GM18526 (cell line): ENCODE data around the gene SMOC2.

Experiments
- POLR2A ChIP-seq: IDR thresholded peaks from 3 replicates; pipeline ENCODE4 v1.6.1; 2011; ENCODE audit not compliant: insufficient read length; ENCODE audit errors: extremely low read depth

SMOC2 gene

DNA sequence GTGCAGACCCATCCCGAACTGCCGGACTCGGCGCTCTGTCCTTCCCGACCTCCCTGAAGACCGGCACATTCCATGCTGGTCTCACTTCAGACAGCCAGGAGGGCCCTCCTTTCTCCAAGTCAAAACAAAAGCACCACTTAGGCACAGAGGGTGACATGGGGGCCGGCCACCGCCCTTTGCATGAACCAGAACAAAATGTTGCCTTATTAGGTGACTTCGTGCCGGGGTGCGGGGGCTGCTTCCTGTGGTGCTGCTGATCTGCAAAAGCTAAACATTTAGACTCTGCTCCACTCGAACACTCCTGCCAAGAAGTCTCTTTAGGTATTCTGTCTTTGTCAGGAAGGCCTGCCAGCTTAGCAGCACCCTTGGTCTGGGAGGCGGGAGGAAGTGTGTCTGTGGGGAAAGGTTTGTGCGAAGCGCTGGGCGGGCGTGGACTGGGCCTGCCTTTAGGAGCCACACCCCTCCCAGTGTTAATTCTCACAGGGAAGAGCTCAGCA lies 133.8 kb downstream of the SMOC2 start:
- TF ChIP-seq POLR2A: no peak

DNA sequence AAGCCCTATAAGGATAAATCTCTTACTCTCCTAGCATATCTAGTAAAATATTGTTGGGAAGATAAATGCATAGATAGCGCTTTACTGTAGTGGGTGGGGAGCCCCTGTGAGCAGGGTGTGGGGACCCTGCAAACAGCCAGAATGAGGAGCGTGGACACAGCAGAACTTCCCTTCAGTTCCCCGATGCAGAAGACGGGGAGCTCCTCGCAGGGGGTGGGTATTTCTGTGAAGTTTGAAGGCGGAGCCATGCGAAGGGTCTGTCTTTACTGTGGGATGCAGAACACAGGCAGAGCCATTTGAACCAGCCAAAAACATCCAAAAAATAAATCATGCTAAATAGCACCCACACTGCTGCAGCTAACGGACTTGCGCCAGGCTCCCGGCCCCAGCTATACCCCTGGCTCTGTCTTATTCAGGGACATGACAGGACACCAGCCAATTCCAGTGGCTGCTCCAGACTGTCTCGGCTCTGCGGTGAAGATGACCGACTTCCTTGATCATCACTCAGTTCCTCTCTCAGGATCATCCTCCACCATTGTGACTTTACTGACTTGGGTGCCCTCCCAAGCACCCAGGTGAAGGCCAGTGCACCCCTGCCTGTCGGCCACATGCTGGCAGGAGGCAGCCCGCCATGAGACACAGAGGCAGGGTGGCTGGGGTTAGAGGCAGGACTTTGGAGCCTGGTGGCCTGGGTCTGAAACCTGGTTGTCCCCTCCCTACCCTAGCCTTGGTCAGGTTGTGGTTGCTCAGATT lies 134.5 kb downstream of the SMOC2 start:
- TF ChIP-seq POLR2A: no peak

DNA sequence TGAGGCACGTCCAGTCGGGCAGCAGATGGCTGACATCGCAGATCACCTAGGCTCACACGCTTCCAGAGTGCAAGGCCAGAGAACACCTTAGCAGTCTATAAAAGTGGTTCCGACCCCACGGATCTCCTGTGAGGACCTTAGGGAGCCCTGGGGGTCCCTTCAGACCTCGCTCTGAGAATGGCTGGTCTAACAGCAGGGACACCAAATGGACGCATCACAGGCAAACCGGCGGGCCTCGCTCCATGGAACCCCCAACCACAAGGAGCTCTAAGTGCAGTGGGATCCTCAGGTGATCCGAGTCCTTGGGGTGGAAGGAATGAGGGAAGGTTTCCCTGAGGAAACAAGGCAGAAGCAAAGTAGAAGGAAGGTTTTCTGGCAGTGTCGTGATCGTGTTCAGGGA lies 135.4 kb downstream of the SMOC2 start:
- TF ChIP-seq POLR2A: no peak

GRCh38 chr6:168577496-168577895 lies 136.5 kb downstream of the SMOC2 start:
- TF ChIP-seq POLR2A: no peak

DNA sequence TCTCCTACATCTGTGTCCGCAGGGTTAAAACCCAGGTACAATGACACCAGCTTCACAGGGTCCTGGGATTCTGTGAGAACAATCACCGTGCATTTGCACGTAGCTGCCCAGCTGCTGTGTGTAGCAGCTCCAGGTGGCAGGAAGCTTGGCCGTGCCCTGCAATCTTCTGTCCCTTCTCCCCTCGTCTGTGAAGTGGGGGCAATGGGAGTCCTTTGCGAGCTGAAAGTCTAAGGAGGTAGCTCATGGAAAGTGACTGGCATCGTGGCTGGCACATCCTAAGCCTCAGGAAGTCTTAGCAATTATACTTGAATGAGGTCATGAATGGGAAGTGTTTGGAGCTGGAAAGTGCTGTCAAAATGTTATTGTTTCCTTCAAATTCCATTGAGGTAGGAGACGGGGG lies 137.1 kb downstream of the SMOC2 start:
- TF ChIP-seq POLR2A: no peak

- no peak for TF ChIP-seq POLR2A
Measured at GRCh38 chr6:168581236-168581635, 140.3 kb downstream of the SMOC2 start.

- no peak for TF ChIP-seq POLR2A
Measured at GRCh38 chr6:168581706-168582105, 140.7 kb downstream of the SMOC2 start.

DNA sequence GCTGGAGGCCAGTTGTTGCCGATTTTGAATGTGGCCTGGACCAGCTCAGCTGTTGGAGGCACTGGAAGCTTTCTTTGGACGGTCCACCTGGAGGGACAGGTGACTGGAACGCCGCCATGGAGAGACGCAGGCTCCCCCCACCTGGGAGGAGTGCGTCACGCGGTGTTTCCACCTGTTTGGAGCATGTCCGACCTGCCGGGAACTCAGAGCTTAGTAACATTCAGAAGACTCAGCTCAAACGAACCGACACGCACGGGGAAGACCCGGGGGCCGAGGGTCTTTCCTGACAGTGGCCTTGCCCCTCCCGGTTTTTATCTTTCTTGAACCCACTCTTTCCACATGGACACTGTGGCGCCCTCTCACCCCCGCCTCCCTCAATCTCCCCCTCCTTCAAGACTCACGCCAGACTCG lies 141.6 kb downstream of the SMOC2 start:
- TF ChIP-seq POLR2A: no peak

DNA sequence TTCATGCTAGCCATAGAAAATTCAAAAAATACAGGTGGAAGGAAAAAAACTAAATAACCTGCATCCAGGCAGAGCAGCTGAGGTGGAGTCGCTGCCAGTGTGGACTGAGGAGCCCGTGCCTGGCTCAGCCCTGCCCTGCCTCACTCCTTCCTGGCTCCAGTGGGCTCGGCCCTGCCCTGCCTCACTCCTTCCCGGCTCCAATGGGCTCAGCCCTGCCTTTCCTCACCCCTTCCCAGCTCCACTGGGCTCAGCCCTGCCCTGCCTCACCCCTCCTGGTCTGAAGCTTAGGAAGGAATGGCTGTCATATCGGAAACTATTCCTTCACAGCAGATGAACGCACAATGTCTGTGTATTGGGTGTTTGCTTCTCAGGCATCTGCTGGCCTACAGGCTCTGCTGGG lies 142.1 kb downstream of the SMOC2 start:
- no peak for TF ChIP-seq POLR2A

GRCh38 chr6:168583821-168584220 lies 142.8 kb downstream of the SMOC2 start:
- no peak for TF ChIP-seq POLR2A

DNA sequence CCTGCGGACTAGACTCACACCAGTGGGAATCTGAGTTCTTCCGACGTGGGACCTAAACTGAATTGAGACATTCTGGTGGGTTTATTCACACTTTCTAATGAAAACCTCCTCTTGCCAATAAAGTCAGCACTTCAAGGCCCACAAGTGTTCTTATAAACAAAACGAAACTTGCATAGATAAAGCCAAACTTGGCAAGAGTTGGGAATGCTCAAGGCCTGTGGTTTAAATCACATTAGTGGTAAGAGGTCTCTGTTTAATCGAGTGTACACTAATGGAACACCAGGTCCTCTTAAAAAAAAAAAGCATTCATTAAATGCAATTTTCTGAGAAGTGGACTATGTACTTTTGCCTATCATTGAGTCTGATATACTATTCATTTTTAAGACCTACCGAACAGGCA lies 143.3 kb downstream of the SMOC2 start:
- no peak for TF ChIP-seq POLR2A

- TF ChIP-seq POLR2A: no peak
Measured at GRCh38 chr6:168584671-168585070, 143.7 kb downstream of the SMOC2 start.

DNA sequence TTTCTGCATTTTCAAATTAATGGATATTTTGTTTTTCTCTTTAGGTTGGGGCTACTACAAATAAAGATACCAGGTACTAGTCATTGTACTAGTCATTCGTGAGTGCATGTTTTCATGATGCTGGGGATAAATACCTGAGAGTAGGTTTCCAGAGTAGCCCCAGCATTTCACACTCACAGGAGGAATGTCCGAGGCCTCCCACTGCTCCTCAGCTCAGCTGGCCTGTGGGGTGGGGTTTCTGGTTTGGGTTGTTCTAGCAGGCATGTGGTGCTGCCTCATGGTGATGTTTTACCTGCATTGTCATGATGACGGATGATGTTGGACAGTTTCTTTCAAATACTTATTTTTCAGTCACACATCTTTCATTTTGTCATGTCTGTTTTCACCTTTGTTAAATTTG lies 144.5 kb downstream of the SMOC2 start:
- no peak for TF ChIP-seq POLR2A

DNA sequence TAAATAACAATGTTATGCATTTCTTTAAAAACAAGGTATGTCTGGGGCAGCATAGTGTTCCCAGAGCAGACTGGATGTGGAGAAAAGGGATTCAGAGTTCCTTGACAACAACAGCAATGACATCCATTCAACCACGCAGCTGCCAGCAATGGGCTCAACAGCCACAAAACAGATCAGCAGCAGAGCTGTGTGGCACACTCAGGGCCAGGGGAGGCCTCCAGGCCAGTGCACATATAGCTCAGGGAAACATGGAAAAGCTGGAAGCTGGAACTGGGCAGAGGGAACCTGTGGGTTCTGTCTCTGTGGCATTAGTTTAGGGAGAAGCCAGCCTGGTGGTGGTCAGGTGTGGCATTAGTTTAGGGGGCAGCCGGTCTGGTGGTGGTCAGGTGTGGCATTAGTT lies 148.3 kb downstream of the SMOC2 start:
- TF ChIP-seq POLR2A: no peak

- no peak for TF ChIP-seq POLR2A
Measured at GRCh38 chr6:168590406-168590805, 149.4 kb downstream of the SMOC2 start.

DNA sequence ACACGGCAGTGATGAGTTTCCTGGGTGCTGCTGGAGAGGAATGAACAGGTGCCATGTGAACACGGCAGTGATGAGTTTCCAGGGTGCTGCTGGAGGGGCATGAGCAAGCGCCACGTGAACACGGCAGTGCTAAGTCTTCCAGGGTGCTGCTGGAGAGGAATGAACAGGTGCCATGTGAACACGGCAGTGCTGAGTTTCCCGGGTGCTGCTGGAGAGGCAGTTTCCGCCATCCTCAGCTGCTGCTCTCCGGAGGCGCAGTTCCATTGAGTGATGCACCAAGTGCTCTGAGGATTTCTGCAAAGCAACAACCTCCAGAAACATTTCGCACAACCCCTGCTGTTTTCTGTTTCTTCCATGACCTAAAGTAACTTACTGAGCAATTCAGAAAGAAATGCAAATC lies 155.4 kb downstream of the SMOC2 start:
- TF ChIP-seq POLR2A: no peak

DNA sequence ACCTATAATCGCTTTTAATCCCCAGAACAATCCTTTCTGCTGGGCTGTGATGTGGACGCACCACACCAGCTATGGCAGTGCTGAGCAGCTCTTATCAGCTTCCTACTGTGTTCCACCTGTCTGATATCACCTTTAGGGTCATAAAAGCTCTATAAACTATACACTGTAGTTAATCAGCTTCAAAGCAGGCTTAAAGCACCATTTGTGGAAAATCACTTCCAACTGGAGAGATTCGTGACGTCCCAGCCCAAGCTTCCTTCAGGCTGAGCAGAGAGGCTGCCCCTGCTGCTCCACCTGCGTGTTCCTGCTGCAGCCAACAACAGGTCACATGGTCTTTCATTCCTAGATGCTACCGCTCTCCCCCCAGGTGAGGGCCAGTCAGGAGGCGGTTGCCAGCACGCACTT lies 156.5 kb downstream of the SMOC2 start:
- no peak for TF ChIP-seq POLR2A
